ENCODE measurements around the gene PADI6. TPM values are rescaled to one million over a fixed set of nuclear protein-coding genes. Genes with fewer than 3 reads are reported as not detected.

Gene PADI6
- total and polyA plus RNA-seq, 2 of the 8 experiments (the other 6 are each of a cell fraction or from before 2014, with no cell fraction given), result not detected

DNA sequence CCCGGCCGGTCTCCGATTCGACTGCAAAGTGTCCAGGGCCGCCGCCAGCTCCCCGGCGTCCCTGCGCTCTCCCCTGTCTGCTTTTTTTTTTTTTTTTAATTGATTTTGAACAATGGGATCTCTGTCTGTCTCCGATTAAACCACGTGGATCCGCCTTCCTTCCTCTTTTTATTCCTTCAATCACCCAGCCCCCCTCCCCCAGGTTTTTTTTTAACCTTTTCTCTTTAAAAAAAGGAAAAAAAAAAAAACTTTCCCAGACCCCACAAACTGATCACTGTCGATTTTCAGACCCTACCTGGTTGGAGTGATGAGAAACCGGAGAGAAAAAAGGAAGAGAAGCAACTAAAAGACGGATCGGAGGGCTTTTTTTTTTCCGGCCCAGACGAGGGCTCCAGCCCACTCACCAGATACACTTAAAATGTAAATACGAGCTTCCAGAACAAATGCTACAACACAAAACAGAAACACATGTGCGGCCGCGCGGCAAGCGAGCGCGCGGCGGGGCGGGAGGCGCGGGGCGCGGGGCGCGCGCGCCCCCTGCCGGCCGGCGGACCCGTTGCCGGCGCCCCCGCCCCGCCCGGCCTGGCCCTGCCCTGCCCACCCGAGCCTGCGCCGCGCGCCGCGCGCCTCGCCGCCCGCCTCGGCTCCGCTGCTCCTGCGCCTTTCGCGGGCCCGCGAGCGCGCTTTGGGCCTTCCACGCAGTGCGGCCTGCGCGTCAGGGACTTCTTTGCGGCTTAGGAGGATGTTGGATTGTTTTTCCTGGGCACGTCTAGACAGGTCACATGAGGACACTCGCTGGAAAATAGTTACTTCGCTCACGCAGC lies 67.5 kb downstream of the PADI6 start, which contains the start of gene RCC2:
TSS of gene RCC2 (minus strand) at position 428 of the 824 bp plus-strand sequence. CDS start 1,163 bp downstream, outside the sequence.
- FAIRE-seq (no peak), DNase-seq (ENCODE audit: low read depth in 1 of 2, low spot score in 2 of 2) (peak in 1 of 2 experiments; percentile 75)
- peaks cover 11% of the 10 kb centered on the region for H3K79me1 ChIP-seq (ENCODE audit: low read depth, low read length)
- POLR2A ChIA-PET (ENCODE audit: partially characterized antibody), result interaction anchor here (0.6 to 12.4 kb wide), 17 partner anchors 7 to 199 kb away, joined by 3 to 155 read pairs (median 9); no protein-coding TSS in a partner anchor
- peak within 1 kb of the TSS; percentile 86 to 93 for H3K4me2 ChIP-seq (ENCODE audit: insufficient read depth in 1 of 2, low read depth in 2 of 2, low read length in 2 of 2)
- peak within 1 kb of the TSS; percentile 21 for H3K4ac ChIP-seq (replicated peaks; ENCODE audit: insufficient read length, low read depth, low read length)
- H2BK5ac ChIP-seq (ENCODE audit: low read depth, low read length), result peak within 1 kb of the TSS; percentile 81
- H3K9ac ChIP-seq (replicated peaks in 1 of 4; ENCODE audit: extremely low read depth in 1 of 4, low read depth in 3 of 4, low read length in 3 of 4), result peak within 1 kb of the TSS; percentile 91 to 100 (median 94)
- H3K79me2 ChIP-seq (ENCODE audit: control insufficient read depth in 1 of 2, insufficient read depth in 2 of 2, low read length in 2 of 2), result peaks cover 20 to 49% of the 10 kb centered on the region in 2 experiments
- WGBS, 2 experiments (ENCODE audit: extremely low coverage in 1 of 2, insufficient coverage in 1 of 2, insufficient read length in 1 of 2, insufficient replicate concordance in 2 of 2, low coverage in 1 of 2, low lambda C conversion rate in 2 of 2, missing lambda C conversion rate in 1 of 2), result 1% methylated on average over 32 of the region's 75 CpGs; no CpG with 5 or more reads in 1 of the 2 experiments
- no peak within 1 kb of the TSS; the same call in 1 of the 2 replicates for H2BK20ac ChIP-seq (ENCODE audit: low read length)
- H2BK120ac ChIP-seq (replicated peaks; ENCODE audit: low read depth, low read length), result peak within 1 kb of the TSS; percentile 48
- H3K18ac ChIP-seq (ENCODE audit: extremely low read depth, low read length), result peak within 1 kb of the TSS; percentile 84
- peak within 1 kb of the TSS; percentile 68 for H4K91ac ChIP-seq (replicated peaks; ENCODE audit: insufficient read length, low read length)
- peak within 1 kb of the TSS; percentile 89 for H3K56ac ChIP-seq (replicated peaks; ENCODE audit: insufficient read length, low read depth, low read length)
- H2AK5ac ChIP-seq (ENCODE audit: low read depth, low read length), result peak within 1 kb of the TSS; percentile 78
- peak within 1 kb of the TSS; percentile 90 for H4K5ac ChIP-seq (ENCODE audit: insufficient read length, low read depth, low read length)
- peak within 1 kb of the TSS; percentile 83 for H2BK15ac ChIP-seq (ENCODE audit: low read length)
- peaks cover 0 to 37% (median 5%) of the 10 kb centered on the region in 4 experiments; a peak in 4 of 8 replicates for H3K36me3 ChIP-seq (ENCODE audit: control insufficient read depth in 2 of 4, insufficient read depth in 4 of 4, low read length in 3 of 4)
- CTCF ChIA-PET (ENCODE audit: partially characterized antibody), result interaction anchor here (0.9 to 4.9 kb wide), 19 partner anchors 10 to 357 kb away, joined by 3 to 34 read pairs (median 5); no protein-coding TSS in a partner anchor
- peaks cover 24 to 41% (median 37%) of the 10 kb centered on the region in 4 experiments for H3K4me1 ChIP-seq (replicated peaks in 1 of 4; ENCODE audit: control insufficient read depth in 3 of 4, insufficient read depth in 4 of 4, low read length in 3 of 4)
- peak within 1 kb of the TSS; percentile 72; the same call in 1 of the 2 replicates for H2AFZ ChIP-seq (ENCODE audit: low read length)
- peak within 1 kb of the TSS; percentile 91 for H2BK12ac ChIP-seq (ENCODE audit: low read depth, low read length)
- H3K14ac ChIP-seq (ENCODE audit: insufficient read length), result no peak within 1 kb of the TSS
- no peaks in the 10 kb centered on the region for H3K9me3 ChIP-seq (ENCODE audit: insufficient read depth in 2 of 2, low read depth in 1 of 2, low read length in 1 of 2)
- H3K4me3 ChIP-seq (ENCODE audit: extremely low read depth in 1 of 4, insufficient read depth in 2 of 4, low read depth in 3 of 4, low read length in 4 of 4), result peak within 1 kb of the TSS; percentile 83 to 98 (median 90)
- H4K20me1 ChIP-seq (replicated peaks in 1 of 2; ENCODE audit: control insufficient read depth in 1 of 2, insufficient read depth in 2 of 2, low read length in 2 of 2), result peaks cover 3 to 13% of the 10 kb centered on the region in 2 experiments
- H3K27me3 ChIP-seq (replicated peaks in 1 of 4; ENCODE audit: control insufficient read depth in 3 of 4, extremely low read depth in 1 of 4, insufficient read depth in 3 of 4, low read length in 3 of 4), result peaks cover 0 to 6% (median 4%) of the 10 kb centered on the region in 4 experiments; a peak in 4 of 7 replicates
- peak within 1 kb of the TSS; percentile 94 for H3K27ac ChIP-seq (ENCODE audit: low read depth, low read length)
- H3K23me2 ChIP-seq (ENCODE audit: low read depth, low read length), result peaks cover 19% of the 10 kb centered on the region
- H3K23ac ChIP-seq (ENCODE audit: insufficient read length), result no peak within 1 kb of the TSS
- H4K8ac ChIP-seq (ENCODE audit: extremely low read depth, insufficient read depth, low read length), result peak within 1 kb of the TSS; percentile 93
- TF ChIP-seq YY1 (IDR thresholded peaks at IDR 0.05; ENCODE audit: low read depth, low read length) (no peak), CTBP2 (IDR thresholded peaks at IDR 0.05; ENCODE audit: borderline replicate concordance, insufficient read depth, insufficient read length, low read length) (no peak), TAF7 (optimal IDR thresholded peaks at IDR 0.05; ENCODE audit: borderline replicate concordance, low read depth, low read length) (peak; percentile 96), ZNF274 (IDR thresholded peaks at IDR 0.05; ENCODE audit: borderline replicate concordance, extremely low read depth, low read length) (no peak), CHD2 (IDR thresholded peaks at IDR 0.05; ENCODE audit: low read length) (no peak), SP2 (IDR thresholded peaks at IDR 0.05; ENCODE audit: low read length) (no peak; the same call in 1 of the 2 replicates), SUZ12 (IDR thresholded peaks at IDR 0.05; ENCODE audit: low read length) (no peak), TCF12 (IDR thresholded peaks at IDR 0.05; ENCODE audit: low read depth, low read length) (no peak), GABPA (IDR thresholded peaks at IDR 0.05; ENCODE audit: borderline replicate concordance, insufficient read depth, low read length) (no peak), USF2 (IDR thresholded peaks at IDR 0.05; ENCODE audit: low read length) (no peak)
